ENCODE measurements around the gene TULP3.
"Not testable (repeated sequence)": the region's sequence is repeated elsewhere in the genome, so short reads cannot be mapped to it uniquely, and the experiment has no call there.

Gene TULP3

DNA sequence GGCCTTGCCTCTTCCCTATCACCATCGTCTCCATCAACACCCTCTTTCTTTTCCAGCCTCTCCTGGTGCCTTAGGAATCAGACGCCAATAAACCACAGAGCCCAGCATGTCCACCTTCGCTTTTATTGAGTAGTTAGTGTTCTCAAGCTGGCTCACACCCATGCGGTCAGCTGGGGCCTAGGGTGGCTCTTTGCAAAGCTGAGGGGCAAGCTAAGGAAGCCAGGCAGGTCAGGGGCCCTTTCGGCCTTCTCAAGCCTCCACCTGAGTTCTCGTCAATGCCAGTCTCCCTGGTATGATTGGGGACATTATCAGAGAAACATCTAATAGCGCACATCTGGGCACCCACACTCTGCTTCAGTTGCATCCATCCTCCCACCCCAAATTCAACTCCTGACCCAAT is 33.1 kb upstream of the TULP3 start:
- Mint-ChIP-seq H3K4me1 (peaks cover 15% of the 10 kb centered on the region), H3K36me3 (ENCODE audit: low read depth) (peaks cover 24% of the 10 kb centered on the region), H3K27me3 (ENCODE audit: low read depth) (peaks cover 5% of the 10 kb centered on the region), H3K4me3 (no peak overlapping the region), H3K9me3 (no peaks in the 10 kb centered on the region), H3K27ac (no peak overlapping the region)
- no peak for TF ChIP-seq CTCF (IDR thresholded peaks at IDR 0.05; ENCODE audit: unreplicated experiment in 3 of 3)

DNA sequence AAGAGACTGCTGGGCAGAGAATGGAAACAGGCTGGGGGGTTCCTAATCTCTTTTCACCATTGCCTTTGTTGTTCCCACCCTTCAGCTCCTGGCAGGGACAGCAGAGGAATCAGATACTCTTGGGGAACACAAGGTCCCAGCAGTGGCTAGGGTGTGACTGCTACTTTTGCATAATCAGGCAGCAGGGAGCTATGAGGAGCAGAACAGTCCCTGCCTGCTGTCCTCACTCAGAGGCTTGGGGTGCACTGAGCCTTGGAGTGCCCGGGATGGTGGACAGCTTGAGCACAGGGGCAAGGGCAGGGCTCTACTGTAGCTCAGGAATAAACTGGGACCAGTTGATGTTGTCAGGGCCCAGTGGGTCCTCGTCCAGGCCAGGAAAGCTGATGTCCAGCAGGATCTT is 32.4 kb upstream of the TULP3 start:
- TF ChIP-seq CTCF (IDR thresholded peaks at IDR 0.05; ENCODE audit: unreplicated experiment in 3 of 3) = no peak
- Mint-ChIP-seq H3K36me3 (ENCODE audit: low read depth) (peaks cover 30% of the 10 kb centered on the region), H3K4me1 (peaks cover 15% of the 10 kb centered on the region), H3K27ac (peak overlapping the region in 2 of 3 experiments; percentile 34 to 67), H3K9me3 (no peaks in the 10 kb centered on the region), H3K4me3 (no peak overlapping the region), H3K27me3 (ENCODE audit: low read depth) (peaks cover 5% of the 10 kb centered on the region)

DNA sequence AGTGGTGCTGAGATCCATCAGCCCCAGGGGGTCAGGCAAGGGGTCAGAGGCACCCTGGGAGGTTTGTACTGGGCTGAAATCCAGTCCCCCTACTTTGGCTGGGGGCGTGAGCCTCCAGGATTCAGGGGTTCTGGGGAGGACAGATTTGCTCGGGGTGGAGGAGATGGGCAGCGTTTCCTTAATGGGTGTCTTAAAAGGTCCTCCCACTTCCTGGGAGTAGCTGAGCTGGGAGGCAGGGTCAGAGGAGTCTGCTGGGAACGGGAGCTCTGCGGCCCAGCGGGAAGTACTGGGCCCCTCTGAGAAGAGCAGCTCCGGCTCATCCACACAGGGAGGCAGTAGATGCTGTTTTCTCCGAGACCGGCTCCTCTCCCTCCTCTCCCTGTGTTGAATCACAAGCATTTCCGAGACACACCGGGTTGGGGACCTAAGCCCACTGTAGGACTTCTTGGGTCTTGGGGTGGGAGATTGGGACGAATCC is 31.7 kb upstream of the TULP3 start:
- H3K36me3 Mint-ChIP-seq (ENCODE audit: low read depth) = peaks cover 34% of the 10 kb centered on the region
- H3K27me3 Mint-ChIP-seq (ENCODE audit: low read depth) = peaks cover 4% of the 10 kb centered on the region
- H3K27ac Mint-ChIP-seq = peak overlapping the region in 2 of 3 experiments; percentile 34 to 67
- H3K9me3 Mint-ChIP-seq = no peaks in the 10 kb centered on the region
- TF ChIP-seq CTCF (IDR thresholded peaks at IDR 0.05; ENCODE audit: unreplicated experiment in 3 of 3) = no peak
- H3K4me1 Mint-ChIP-seq = peaks cover 11% of the 10 kb centered on the region
- H3K4me3 Mint-ChIP-seq = no peak overlapping the region

DNA sequence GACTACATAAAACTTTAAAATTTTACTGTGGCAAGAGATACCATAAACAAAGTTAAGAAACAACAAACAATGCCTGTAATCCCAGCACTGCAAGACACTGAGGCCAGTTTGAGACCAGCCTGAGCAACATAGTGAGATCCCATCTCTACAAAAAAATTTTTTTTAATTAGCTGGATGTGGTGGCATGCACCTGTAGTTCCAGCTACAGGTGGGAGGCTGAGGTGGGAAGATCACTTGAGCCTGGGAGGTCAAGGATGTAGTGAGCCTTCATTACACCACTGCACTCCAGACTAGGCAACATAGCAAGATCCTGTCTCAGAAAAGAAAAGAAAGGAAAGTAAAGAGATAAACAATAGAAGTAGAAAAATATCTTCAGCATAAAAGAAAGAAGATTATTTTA is 30.5 kb upstream of the TULP3 start:
- no peak overlapping the region for H3K27ac Mint-ChIP-seq
- no peak overlapping the region for H3K4me3 Mint-ChIP-seq
- H3K36me3 Mint-ChIP-seq (ENCODE audit: low read depth) = peaks cover 43% of the 10 kb centered on the region
- H3K27me3 Mint-ChIP-seq (ENCODE audit: low read depth) = no peaks in the 10 kb centered on the region
- H3K9me3 Mint-ChIP-seq = no peaks in the 10 kb centered on the region
- H3K4me1 Mint-ChIP-seq = peaks cover 11% of the 10 kb centered on the region
- TF ChIP-seq CTCF (IDR thresholded peaks at IDR 0.05; ENCODE audit: unreplicated experiment in 3 of 3) = no peak

DNA sequence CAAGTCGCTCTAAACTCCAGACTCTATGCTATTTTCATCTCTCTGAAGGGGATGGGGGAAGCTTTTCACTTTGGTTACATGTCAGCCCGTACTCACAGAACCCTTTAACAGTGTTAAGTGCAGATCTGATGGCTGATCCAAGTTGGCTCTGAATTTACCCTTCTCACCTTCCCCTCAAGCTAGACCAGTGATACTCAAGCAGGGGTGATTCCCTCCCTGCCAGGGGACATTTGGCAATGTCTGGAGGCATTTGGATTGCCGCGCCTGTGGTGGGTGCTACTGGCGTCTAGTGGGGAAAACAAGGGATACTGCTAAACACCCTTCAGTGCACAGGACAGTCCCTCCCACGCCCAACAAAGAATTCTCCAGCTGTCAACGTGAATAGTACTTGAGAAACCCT is 27.8 kb upstream of the TULP3 start:
- H3K9me3 Mint-ChIP-seq = no peaks in the 10 kb centered on the region
- no peak overlapping the region for H3K27ac Mint-ChIP-seq
- peaks cover 56% of the 10 kb centered on the region for H3K36me3 Mint-ChIP-seq (ENCODE audit: low read depth)
- H3K27me3 Mint-ChIP-seq (ENCODE audit: low read depth) = no peaks in the 10 kb centered on the region
- H3K4me3 Mint-ChIP-seq = no peak overlapping the region
- no peak for TF ChIP-seq CTCF (IDR thresholded peaks at IDR 0.05; ENCODE audit: unreplicated experiment in 3 of 3)
- peaks cover 4% of the 10 kb centered on the region for H3K4me1 Mint-ChIP-seq

DNA sequence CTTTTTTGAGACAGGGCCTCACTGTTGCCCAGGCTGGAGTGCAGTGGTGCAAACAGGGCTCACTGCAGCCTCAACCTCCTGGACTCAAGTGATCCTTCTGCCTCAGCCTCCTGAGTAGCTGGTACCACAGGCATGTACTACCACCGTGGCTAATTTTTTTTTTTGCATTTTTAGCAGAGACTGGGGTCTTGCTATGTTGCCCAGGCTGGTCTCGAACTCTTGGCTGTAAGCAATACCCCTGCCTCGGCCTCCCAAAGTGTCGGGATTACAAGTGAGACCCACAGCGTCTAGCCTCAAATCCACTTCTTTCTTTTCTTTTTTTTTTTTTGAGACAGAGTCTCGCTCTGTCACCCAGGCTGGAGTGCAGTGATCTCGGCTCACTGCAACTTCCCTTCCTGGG is 27.3 kb upstream of the TULP3 start:
- not testable (repeated sequence) for H3K4me3 Mint-ChIP-seq; H3K27me3 Mint-ChIP-seq (ENCODE audit: low read depth); H3K27ac Mint-ChIP-seq; H3K4me1 Mint-ChIP-seq; H3K9me3 Mint-ChIP-seq
- H3K36me3 Mint-ChIP-seq (ENCODE audit: low read depth) = peaks cover 61% of the 10 kb centered on the region
